Muscle of arm (tissue), 14 donors: ENCODE measurements around the gene SEC16B. TPM values are rescaled to one million over a fixed set of nuclear protein-coding genes. Genes with fewer than 3 reads are reported as not detected.
"Not testable (repeated sequence)": the region's sequence is repeated elsewhere in the genome, so short reads cannot be mapped to it uniquely, and the experiment has no call there.

Experiments
- DNase-seq: peaks from one replicate; pipeline ENCODE4 v3.0.0-alpha.2; 2013
- long read RNA-seq, 11 donors: transcript quantifications; one replicate each; lab custom pipeline, GENCODE V29; 2026
- polyA plus RNA-seq, 12 donors: library from polyadenylated mRNA; unstranded; fragments of 120-200 nt; gene quantifications; one replicate each; pipeline ENCODE4 v1.2.1, GENCODE V29; 2013; ENCODE audit not compliant: insufficient read length in 12 of 12

Gene SEC16B
- 10 to 100 TPM in 1 of 12 donors, 1 to 10 TPM in 10, not detected in 1; 3.8 to 11.4 (median 5.9) TPM for polyA plus RNA-seq
- long read RNA-seq, donor 1, result 0 reads
- long read RNA-seq, donor 2, result 0 reads
- long read RNA-seq, donor 3, result 0 reads
- long read RNA-seq, donor 4, result 0 reads
- long read RNA-seq, donor 5, result 0 reads
- long read RNA-seq, donor 6, result 0 reads
- long read RNA-seq, donor 7, result 0 reads
- long read RNA-seq, donor 8, result 0 reads
- long read RNA-seq, donor 9, result 0 reads
- long read RNA-seq, donor 10, result 0 reads
- long read RNA-seq, donor 11, result 0 reads

GRCh38 chr1:177969825-177970371, at the start of gene SEC16B:
TSS of gene SEC16B (minus strand) at chr1:177970058. CDS start at chr1:177967981, 2,077 bp downstream.
- DNase-seq, result no peak

- no peak for DNase-seq
Observed at GRCh38 chr1:178019622-178020021, 49.8 kb upstream of the SEC16B start.

- no peak for DNase-seq
Observed at GRCh38 chr1:178019208-178019607, 49.4 kb upstream of the SEC16B start.

GRCh38 chr1:178017517-178017916, 47.7 kb upstream of the SEC16B start:
- DNase-seq, result no peak

GRCh38 chr1:178011864-178012503, 42.1 kb upstream of the SEC16B start:
- no peak for DNase-seq

- DNase-seq, result no peak
Observed at GRCh38 chr1:178011465-178011828, 41.6 kb upstream of the SEC16B start.

- no peak for DNase-seq
Observed at GRCh38 chr1:178010674-178011464, 41.0 kb upstream of the SEC16B start.

GRCh38 chr1:178006043-178006442, 36.2 kb upstream of the SEC16B start:
- no peak for DNase-seq

- DNase-seq, result no peak
Observed at GRCh38 chr1:178005450-178005849, 35.6 kb upstream of the SEC16B start.

- no peak for DNase-seq
Observed at GRCh38 chr1:178004926-178005391, 35.1 kb upstream of the SEC16B start.

- DNase-seq, result no peak
Observed at GRCh38 chr1:177998696-177999631, 29.1 kb upstream of the SEC16B start.

GRCh38 chr1:177996957-177997356, 27.1 kb upstream of the SEC16B start:
- DNase-seq, result no peak

- DNase-seq, result no peak
Observed at GRCh38 chr1:177995369-177995768, 25.5 kb upstream of the SEC16B start.

- DNase-seq, result not testable (repeated sequence)
Observed at GRCh38 chr1:177986281-177986680, 16.4 kb upstream of the SEC16B start.

- DNase-seq, result no peak
Observed at GRCh38 chr1:177984761-177985160, 14.9 kb upstream of the SEC16B start.

GRCh38 chr1:177984136-177984525, 14.3 kb upstream of the SEC16B start:
- peak; percentile 91 for DNase-seq

- peak; percentile 71 for DNase-seq
Observed at GRCh38 chr1:177983482-177984135, 13.8 kb upstream of the SEC16B start.

- no peak for DNase-seq
Observed at GRCh38 chr1:177983077-177983476, 13.2 kb upstream of the SEC16B start.

GRCh38 chr1:177981200-177981599, 11.3 kb upstream of the SEC16B start:
- no peak for DNase-seq

GRCh38 chr1:177979272-177979671, 9.4 kb upstream of the SEC16B start:
- DNase-seq, result no peak

- DNase-seq, result no peak
Observed at GRCh38 chr1:177978530-177978929, 8.7 kb upstream of the SEC16B start.
